ENCODE data around the gene DSN1. TPM values are rescaled to one million over a fixed set of nuclear protein-coding genes. Genes with fewer than 3 reads are reported as not detected.

The DSN1 gene
- total RNA-seq, 1 donor: 16.8 TPM

GRCh38 chr20:36760647-36761046 is 12.9 kb downstream of the DSN1 start:
- TF ChIP-seq CTCF (IDR thresholded peaks at IDR 0.05; ENCODE audit: insufficient read depth, low read depth, low read length): no peak

GRCh38 chr20:36758276-36758675 is 15.3 kb downstream of the DSN1 start:
- no peak overlapping the region for H3K4me3 ChIP-seq (ENCODE audit: low read depth, low read length)
- no peak for DNase-seq (ENCODE audit: low read depth)
- TF ChIP-seq CTCF (IDR thresholded peaks at IDR 0.05; ENCODE audit: insufficient read depth, low read depth, low read length): no peak

More at GRCh38 chr20:36760647-36761046, 12.9 kb downstream of the DSN1 start:
- no peak overlapping the region for H3K4me3 ChIP-seq (ENCODE audit: low read depth, low read length)
- peak; percentile 33 for DNase-seq (ENCODE audit: low read depth)

- no peak overlapping the region for H3K4me3 ChIP-seq (ENCODE audit: low read depth, low read length)
- no peak for DNase-seq (ENCODE audit: low read depth)
- TF ChIP-seq CTCF (IDR thresholded peaks at IDR 0.05; ENCODE audit: insufficient read depth, low read depth, low read length): no peak
Observed at GRCh38 chr20:36756496-36756895, 17.1 kb downstream of the DSN1 start.

- TF ChIP-seq CTCF (IDR thresholded peaks at IDR 0.05; ENCODE audit: insufficient read depth, low read depth, low read length): peak; percentile 90
- H3K4me3 ChIP-seq (ENCODE audit: low read depth, low read length): no peak overlapping the region
Observed at GRCh38 chr20:36754656-36755222, 18.8 kb downstream of the DSN1 start.

GRCh38 chr20:36752582-36752981 is 21.0 kb downstream of the DSN1 start:
- DNase-seq (ENCODE audit: low read depth): no peak
- H3K4me3 ChIP-seq (ENCODE audit: low read depth, low read length): no peak overlapping the region
- no peak for TF ChIP-seq CTCF (IDR thresholded peaks at IDR 0.05; ENCODE audit: insufficient read depth, low read depth, low read length)

More at GRCh38 chr20:36754656-36755222, 18.8 kb downstream of the DSN1 start:
- peak; percentile 80 for DNase-seq (ENCODE audit: low read depth)

GRCh38 chr20:36745927-36746659 is 27.5 kb downstream of the DSN1 start, which contains the start of gene NDRG3:
NDRG3 (minus strand) TSS chr20:36746090; CDS start chr20:36721735, 24,355 bp downstream.
- peak; percentile 92 for DNase-seq (ENCODE audit: low read depth)
- H3K4me3 ChIP-seq (ENCODE audit: low read depth, low read length): peak within 1 kb of the TSS; percentile 80
- no peak for TF ChIP-seq CTCF (IDR thresholded peaks at IDR 0.05; ENCODE audit: insufficient read depth, low read depth, low read length)

All from fibroblast of villous mesenchyme (primary cell).